ENCODE measurements around the gene RRBP1. TPM values are rescaled to one million over a fixed set of nuclear protein-coding genes. Genes with fewer than 3 reads are reported as not detected.
A peak's percentile ranks its signal among the peaks of the same experiment; 100 is the strongest.

RRBP1 gene
- total RNA-seq, 1 donor from 2014 or later, result 312 TPM

DNA sequence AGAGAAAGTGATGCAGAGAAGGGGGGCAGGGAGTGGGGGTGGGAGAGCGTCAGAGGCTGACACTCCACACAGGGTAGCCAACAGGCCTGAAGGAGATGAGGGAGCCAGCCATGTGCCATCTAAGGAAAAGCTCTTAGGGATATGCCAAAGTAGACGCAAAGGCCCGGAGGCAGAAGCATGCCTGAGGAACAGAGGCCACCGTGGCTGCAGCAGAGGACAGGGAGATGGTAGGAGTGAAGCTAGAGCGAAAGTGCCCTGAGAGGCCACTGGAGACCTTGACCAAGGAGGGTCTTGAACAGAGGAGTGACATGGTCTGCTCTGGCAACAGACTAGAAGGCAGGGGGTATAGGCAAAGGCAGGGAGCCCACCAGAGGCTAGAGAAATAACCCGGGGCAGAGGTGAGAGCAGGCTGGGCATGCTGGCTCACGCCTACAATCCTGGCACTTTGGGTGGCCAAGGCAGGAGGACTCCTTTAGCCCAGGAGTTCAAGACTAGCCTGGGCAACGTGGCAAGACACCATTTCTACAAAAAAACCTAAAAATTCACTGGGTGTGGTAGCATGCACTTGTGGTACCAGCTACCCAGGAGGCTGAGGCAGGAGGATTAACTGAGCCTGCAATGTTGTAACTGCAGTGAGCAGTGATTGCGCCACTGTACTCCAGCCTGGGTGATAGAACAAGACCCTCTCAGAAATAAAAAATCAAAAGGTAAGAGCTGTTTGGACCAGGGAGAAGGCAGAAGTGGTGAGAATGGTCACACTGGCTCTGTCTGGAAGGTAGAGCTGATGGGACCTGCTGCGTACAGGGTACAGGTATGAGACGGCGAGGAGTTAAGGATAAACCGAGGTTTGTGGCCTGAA lies 6.3 kb downstream of the RRBP1 start:
- no peaks in the 10 kb centered on the region for H3K9me3 Mint-ChIP-seq (ENCODE audit: unreplicated experiment)
- H3K36me3 Mint-ChIP-seq (ENCODE audit: unreplicated experiment), result peaks cover 38% of the 10 kb centered on the region
- no peaks in the 10 kb centered on the region for H3K27me3 Mint-ChIP-seq (ENCODE audit: unreplicated experiment)
- peaks cover 72% of the 10 kb centered on the region for H3K4me1 Mint-ChIP-seq (ENCODE audit: unreplicated experiment)
- H3K27ac Mint-ChIP-seq (ENCODE audit: unreplicated experiment), result peak overlapping the region; percentile 68
- no peak overlapping the region for H3K4me3 Mint-ChIP-seq (ENCODE audit: unreplicated experiment)
- TF ChIP-seq, protein P1, sequence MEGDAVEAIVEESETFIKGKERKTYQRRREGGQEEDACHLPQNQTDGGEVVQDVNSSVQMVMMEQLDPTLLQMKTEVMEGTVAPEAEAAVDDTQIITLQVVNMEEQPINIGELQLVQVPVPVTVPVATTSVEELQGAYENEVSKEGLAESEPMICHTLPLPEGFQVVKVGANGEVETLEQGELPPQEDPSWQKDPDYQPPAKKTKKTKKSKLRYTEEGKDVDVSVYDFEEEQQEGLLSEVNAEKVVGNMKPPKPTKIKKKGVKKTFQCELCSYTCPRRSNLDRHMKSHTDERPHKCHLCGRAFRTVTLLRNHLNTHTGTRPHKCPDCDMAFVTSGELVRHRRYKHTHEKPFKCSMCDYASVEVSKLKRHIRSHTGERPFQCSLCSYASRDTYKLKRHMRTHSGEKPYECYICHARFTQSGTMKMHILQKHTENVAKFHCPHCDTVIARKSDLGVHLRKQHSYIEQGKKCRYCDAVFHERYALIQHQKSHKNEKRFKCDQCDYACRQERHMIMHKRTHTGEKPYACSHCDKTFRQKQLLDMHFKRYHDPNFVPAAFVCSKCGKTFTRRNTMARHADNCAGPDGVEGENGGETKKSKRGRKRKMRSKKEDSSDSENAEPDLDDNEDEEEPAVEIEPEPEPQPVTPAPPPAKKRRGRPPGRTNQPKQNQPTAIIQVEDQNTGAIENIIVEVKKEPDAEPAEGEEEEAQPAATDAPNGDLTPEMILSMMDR (IDR thresholded peaks at IDR 0.05), result no peak
- DNase-seq (ENCODE audit: extremely low spot score, unreplicated experiment), result no peak

DNA sequence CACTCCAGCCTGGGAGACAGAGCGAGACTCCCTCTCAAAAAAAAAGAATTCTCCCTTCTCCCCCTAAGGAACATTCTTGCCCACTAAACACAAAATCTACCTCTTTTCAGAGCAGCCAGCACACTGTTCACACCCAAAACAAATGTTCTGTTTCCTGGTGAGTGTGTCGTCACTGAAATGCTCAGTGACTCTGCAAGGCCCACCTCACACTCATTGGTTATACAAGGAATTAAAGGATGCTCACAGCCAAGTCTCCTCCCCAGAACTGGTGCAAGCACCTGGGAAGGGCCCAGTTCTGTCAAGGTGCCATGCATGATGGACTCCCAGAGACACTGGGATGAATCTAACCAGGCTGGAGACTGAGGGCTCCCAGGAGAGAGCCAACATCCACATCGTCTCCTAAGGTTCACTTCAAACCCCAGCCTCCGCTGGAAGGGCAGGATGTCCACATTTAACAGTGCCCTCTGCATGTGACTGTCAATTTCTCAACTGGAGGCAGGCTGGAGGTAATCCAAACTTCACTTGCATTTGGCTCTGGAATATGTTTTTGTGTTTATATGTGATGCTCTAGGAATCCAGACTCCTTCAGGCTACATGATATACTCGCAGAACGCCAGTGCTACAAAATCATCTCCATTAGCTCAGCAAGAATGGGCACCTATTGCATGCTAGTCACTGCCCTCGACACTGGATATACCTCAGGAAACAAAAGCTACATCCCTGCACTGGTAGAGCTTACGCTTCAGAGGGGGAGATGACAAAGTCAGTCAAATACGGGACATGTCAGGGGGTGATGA lies 7.1 kb downstream of the RRBP1 start:
- Mint-ChIP-seq H3K27me3 (ENCODE audit: unreplicated experiment) (no peaks in the 10 kb centered on the region), H3K4me3 (ENCODE audit: unreplicated experiment) (no peak overlapping the region), H3K9me3 (ENCODE audit: unreplicated experiment) (no peaks in the 10 kb centered on the region), H3K36me3 (ENCODE audit: unreplicated experiment) (peaks cover 41% of the 10 kb centered on the region), H3K4me1 (ENCODE audit: unreplicated experiment) (peaks cover 69% of the 10 kb centered on the region), H3K27ac (ENCODE audit: unreplicated experiment) (peak overlapping the region; percentile 59)
- DNase-seq (ENCODE audit: extremely low spot score, unreplicated experiment), result no peak
- TF ChIP-seq, protein P1 (IDR thresholded peaks at IDR 0.05), result no peak

DNA sequence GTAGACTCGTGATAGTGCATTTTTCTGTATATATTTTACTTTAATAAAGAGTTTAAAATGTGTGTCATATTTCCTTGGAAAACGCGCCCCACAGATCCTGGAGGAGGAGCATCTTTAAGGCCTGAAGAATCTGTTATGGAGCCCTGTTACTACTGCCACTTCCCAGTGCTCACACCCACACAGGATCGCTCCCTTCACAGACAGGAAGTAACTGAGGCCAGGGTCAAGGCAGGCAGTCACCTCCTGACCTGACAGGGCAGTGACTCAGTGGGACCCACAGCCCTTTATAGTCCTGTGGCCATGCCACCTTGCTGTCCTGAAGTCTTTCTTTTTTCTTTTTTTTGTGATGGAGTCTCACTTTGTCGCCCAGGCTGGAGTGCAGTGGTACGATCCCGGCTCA lies 9.0 kb downstream of the RRBP1 start:
- Mint-ChIP-seq H3K27ac (ENCODE audit: unreplicated experiment) (no peak overlapping the region), H3K4me1 (ENCODE audit: unreplicated experiment) (peaks cover 65% of the 10 kb centered on the region)

DNA sequence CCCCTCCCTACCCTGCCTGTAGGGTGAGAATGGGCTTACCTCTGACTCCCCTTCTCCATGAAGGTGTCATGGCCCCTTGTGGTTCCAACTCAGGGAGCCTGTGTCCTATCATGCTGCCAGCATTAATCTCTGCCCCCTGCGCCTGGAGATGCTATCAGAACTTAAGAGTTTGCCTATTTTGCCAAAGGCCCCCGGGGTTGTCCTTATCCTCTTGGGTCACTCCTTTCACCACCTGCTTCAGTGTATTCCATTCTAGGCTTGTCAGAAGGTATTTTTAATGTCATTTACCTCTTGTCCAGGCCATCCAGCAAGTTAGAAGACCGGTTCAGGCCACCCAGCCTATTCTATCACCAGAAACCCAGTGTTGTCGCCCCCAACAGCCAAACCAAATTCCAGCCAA lies 10.5 kb downstream of the RRBP1 start:
- Mint-ChIP-seq H3K4me1 (ENCODE audit: unreplicated experiment) (peaks cover 69% of the 10 kb centered on the region), H3K27ac (ENCODE audit: unreplicated experiment) (no peak overlapping the region), H3K27me3 (ENCODE audit: unreplicated experiment) (no peaks in the 10 kb centered on the region), H3K9me3 (ENCODE audit: unreplicated experiment) (no peaks in the 10 kb centered on the region), H3K36me3 (ENCODE audit: unreplicated experiment) (peaks cover 36% of the 10 kb centered on the region), H3K4me3 (ENCODE audit: unreplicated experiment) (no peak overlapping the region)
- DNase-seq (ENCODE audit: extremely low spot score, unreplicated experiment), result no peak
- TF ChIP-seq, protein P1 (IDR thresholded peaks at IDR 0.05), result no peak

More for the DNA sequence above, 9.0 kb downstream of the RRBP1 start:
- Mint-ChIP-seq H3K4me3 (ENCODE audit: unreplicated experiment) (no peak overlapping the region), H3K27me3 (ENCODE audit: unreplicated experiment) (no peaks in the 10 kb centered on the region), H3K36me3 (ENCODE audit: unreplicated experiment) (peaks cover 36% of the 10 kb centered on the region), H3K9me3 (ENCODE audit: unreplicated experiment) (no peaks in the 10 kb centered on the region)
- TF ChIP-seq, protein P1 (IDR thresholded peaks at IDR 0.05), result no peak
- DNase-seq (ENCODE audit: extremely low spot score, unreplicated experiment), result no peak

DNA sequence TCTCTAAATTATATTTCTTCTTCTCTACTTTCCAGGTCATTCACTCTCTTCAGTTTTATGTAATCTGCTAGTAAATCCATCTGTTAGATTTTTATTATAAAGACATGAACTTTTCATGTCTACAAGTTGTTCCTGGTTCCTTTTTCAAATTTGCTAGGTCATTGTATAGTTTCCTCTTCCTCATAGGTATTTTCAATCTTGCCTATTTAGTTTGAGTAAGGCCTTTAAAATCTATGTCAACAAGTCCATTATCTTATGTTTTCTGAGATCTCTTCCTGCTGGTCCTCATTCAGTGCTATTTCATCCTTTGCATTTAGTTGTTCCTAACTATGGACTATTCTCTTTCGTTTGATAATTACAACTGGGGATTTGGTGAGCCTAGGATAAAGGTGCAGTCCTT lies 11.0 kb downstream of the RRBP1 start:
- DNase-seq (ENCODE audit: extremely low spot score, unreplicated experiment), result no peak
- peaks cover 33% of the 10 kb centered on the region for H3K36me3 Mint-ChIP-seq (ENCODE audit: unreplicated experiment)
- H3K4me3 Mint-ChIP-seq (ENCODE audit: unreplicated experiment), result no peak overlapping the region
- H3K4me1 Mint-ChIP-seq (ENCODE audit: unreplicated experiment), result peaks cover 69% of the 10 kb centered on the region
- H3K27me3 Mint-ChIP-seq (ENCODE audit: unreplicated experiment), result no peaks in the 10 kb centered on the region
- H3K27ac Mint-ChIP-seq (ENCODE audit: unreplicated experiment), result no peak overlapping the region
- H3K9me3 Mint-ChIP-seq (ENCODE audit: unreplicated experiment), result no peaks in the 10 kb centered on the region
- TF ChIP-seq, protein P1 (IDR thresholded peaks at IDR 0.05), result no peak
